ENCODE results near the gene ADORA1. TPM values are rescaled to one million over a fixed set of nuclear protein-coding genes. Genes with fewer than 3 reads are reported as not detected.

ADORA1 gene
- polyA plus RNA-seq, 3 donors, result 0.13 to 1.1 TPM; not detected in 1

- H3K9ac ChIP-seq (ENCODE audit: insufficient read depth, low read length, poor library complexity, severe bottlenecking), result no peak overlapping the region
- no peaks in the 10 kb centered on the region for H3K36me3 Mint-ChIP-seq
- intact Hi-C loops (cut with micrococcal nuclease), result no loop called here
These were observed 18.5 kb downstream of the ADORA1 start for GRCh38 chr1:203146042-203146369.

GRCh38 chr1:203146537-203146936 lies 19.0 kb downstream of the ADORA1 start:
- 100% methylated on average over 7 of the region's 7 CpGs for WGBS (ENCODE audit: insufficient coverage)
- TF ChIP-seq CTCF (IDR thresholded peaks at IDR 0.05), result no peak
- Histone ChIP-seq H3K27ac (ENCODE audit: low read depth in 1 of 2, low read length in 2 of 2) (no peak overlapping the region), H3K9me3 (replicated peaks in 1 of 2; ENCODE audit: control insufficient read depth in 1 of 2, insufficient read depth in 1 of 2, low read length in 2 of 2) (peaks cover 0 to 2% of the 10 kb centered on the region in 2 donors), H3K9ac (ENCODE audit: insufficient read depth, low read length, poor library complexity, severe bottlenecking) (no peak overlapping the region), H3K79me2 (ENCODE audit: insufficient read depth, low read length) (no peaks in the 10 kb centered on the region), H3K4me1 (ENCODE audit: control insufficient read depth in 1 of 2, insufficient read depth in 2 of 2, low read length in 2 of 2) (no peaks in the 10 kb centered on the region), H3K4me2 (replicated peaks; ENCODE audit: extremely low read depth, low read length, poor library complexity, severe bottlenecking) (no peak overlapping the region), H3K36me3 (replicated peaks in 1 of 2; ENCODE audit: control insufficient read depth in 1 of 2, insufficient read depth in 2 of 2, low read length in 2 of 2) (no peaks in the 10 kb centered on the region), H2AFZ (ENCODE audit: insufficient read depth, low read depth, low read length, poor library complexity, severe bottlenecking) (no peak overlapping the region), H3K27me3 (ENCODE audit: control insufficient read depth in 2 of 2, insufficient read depth in 2 of 2, low read length in 2 of 2) (peaks cover 0 to 4% of the 10 kb centered on the region in 2 donors), H4K20me1 (ENCODE audit: insufficient read depth, low read length) (no peaks in the 10 kb centered on the region), H3K4me3 (replicated peaks in 1 of 3; ENCODE audit: low read depth in 2 of 3, low read length in 3 of 3) (no peak overlapping the region)
- intact Hi-C loops (cut with micrococcal nuclease), result no loop called here
- H3K4me3 Mint-ChIP-seq, result no peak overlapping the region
- H3K9me3 Mint-ChIP-seq, result no peaks in the 10 kb centered on the region
- DNase-seq, result no peak
- peaks cover 3% of the 10 kb centered on the region for H3K4me1 Mint-ChIP-seq
- H3K27me3 Mint-ChIP-seq (ENCODE audit: low read depth in 3 of 3), result peaks cover 8 to 24% (median 10%) of the 10 kb centered on the region in 3 donors
- H3K27ac Mint-ChIP-seq, result no peak overlapping the region
- H3K36me3 Mint-ChIP-seq, result no peaks in the 10 kb centered on the region

More at GRCh38 chr1:203146042-203146369, 18.5 kb downstream of the ADORA1 start:
- peaks cover 0 to 2% of the 10 kb centered on the region in 2 donors for H3K9me3 ChIP-seq (replicated peaks in 1 of 2; ENCODE audit: control insufficient read depth in 1 of 2, insufficient read depth in 1 of 2, low read length in 2 of 2)
- no peak for TF ChIP-seq CTCF (IDR thresholded peaks at IDR 0.05)
- H3K27ac Mint-ChIP-seq, result no peak overlapping the region
- no peak overlapping the region for H3K4me3 Mint-ChIP-seq
- H3K4me2 ChIP-seq (replicated peaks; ENCODE audit: extremely low read depth, low read length, poor library complexity, severe bottlenecking), result no peak overlapping the region
- H3K9me3 Mint-ChIP-seq, result no peaks in the 10 kb centered on the region
- no peaks in the 10 kb centered on the region for H3K36me3 ChIP-seq (replicated peaks in 1 of 2; ENCODE audit: control insufficient read depth in 1 of 2, insufficient read depth in 2 of 2, low read length in 2 of 2)
- no peak for DNase-seq
- H3K27me3 ChIP-seq (ENCODE audit: control insufficient read depth in 2 of 2, insufficient read depth in 2 of 2, low read length in 2 of 2), result peaks cover 0 to 5% of the 10 kb centered on the region in 2 donors
- H3K4me1 ChIP-seq (ENCODE audit: control insufficient read depth in 1 of 2, insufficient read depth in 2 of 2, low read length in 2 of 2), result no peaks in the 10 kb centered on the region
- peaks cover 3% of the 10 kb centered on the region for H3K4me1 Mint-ChIP-seq
- H2AFZ ChIP-seq (ENCODE audit: insufficient read depth, low read depth, low read length, poor library complexity, severe bottlenecking), result no peak overlapping the region
- H3K27me3 Mint-ChIP-seq (ENCODE audit: low read depth in 3 of 3), result peaks cover 8 to 24% (median 9%) of the 10 kb centered on the region in 3 donors
- H3K4me3 ChIP-seq (replicated peaks in 1 of 3; ENCODE audit: low read depth in 2 of 3, low read length in 3 of 3), result no peak overlapping the region
- no peak overlapping the region for H3K27ac ChIP-seq (ENCODE audit: low read depth in 1 of 2, low read length in 2 of 2)
- WGBS (ENCODE audit: insufficient coverage), result no CpG with 5 or more reads among the region's 2 CpGs
- H3K79me2 ChIP-seq (ENCODE audit: insufficient read depth, low read length), result no peaks in the 10 kb centered on the region
- no peaks in the 10 kb centered on the region for H4K20me1 ChIP-seq (ENCODE audit: insufficient read depth, low read length)

Data from CD14-positive monocyte (primary cell).